HG03439 (cell line): Measurements from ENCODE around the gene RAB9B.

Source experiments
- ATAC-seq: cut with Tn5 transposase; IDR thresholded peaks from one replicate; pipeline ENCODE4 v1.9.1; 2021; ENCODE audit warnings: mild to moderate bottlenecking, moderate library complexity; ENCODE audit not compliant: unreplicated experiment

The RAB9B gene

GRCh38 chrX:103773445-103773844 is 58.6 kb downstream of the RAB9B start:
- no peak for ATAC-seq
